Left ventricle myocardium inferior (tissue), 1 donor: Measurements from ENCODE around the gene SLC6A19. TPM values are rescaled to one million over a fixed set of nuclear protein-coding genes. Genes with fewer than 3 reads are reported as not detected.

ENCODE experiments used
- DNase-seq: peaks from one replicate; pipeline ENCODE4 v3.0.0-alpha.2; 2020
- H3K27ac ChIP-seq: fragments of 200-600 bp; replicated peaks from 2 replicates; pipeline ENCODE4 v1.8.0; 2021
- H3K27me3 ChIP-seq: fragments of 200-600 bp; 2 replicates; pipeline ENCODE4 v1.8.0; 2021; ENCODE audit warnings: low read depth
- H3K36me3 ChIP-seq: fragments of 200-600 bp; 2 replicates; pipeline ENCODE4 v1.8.0; 2021
- H3K4me1 ChIP-seq: fragments of 200-600 bp; 2 replicates; pipeline ENCODE4 v1.8.0; 2021
- H3K4me3 ChIP-seq: fragments of 200-600 bp; 2 replicates; pipeline ENCODE4 v1.8.0; 2021; ENCODE audit warnings: mild to moderate bottlenecking, moderate library complexity
- H3K9me3 ChIP-seq: fragments of 200-600 bp; replicated peaks from 2 replicates; pipeline ENCODE4 v1.8.0; 2021
- CTCF ChIP-seq: fragments of 200-600 bp; IDR thresholded peaks from 2 replicates; pipeline ENCODE4 v1.8.0; 2021; ENCODE audit warnings: antibody characterized with exemption, mild to moderate bottlenecking, borderline replicate concordance
- intact Hi-C: fragments of 100-400 bp; cut with micrococcal nuclease; formaldehyde crosslinking; loops from one replicate; pipeline ENCODE4 v1.11.0; 2022
- total RNA-seq: library from RNA; stranded (reverse); fragmentation: NEBNext Ultra II Directional; extraction: Animal tissue kit (Norgen Biotek cat#: 25700); gene quantifications from one replicate; pipeline ENCODE4 v1.2.1, GENCODE V29; 2021
- donor health status: DM: no; HTN: yes; CAD: no; lungs with severe emphysema.

SLC6A19 gene
- total RNA-seq, 1 donor from 2014 or later = not detected

- intact Hi-C loops = no loop called here
- Histone ChIP-seq H3K27me3 (no peaks in the 10 kb centered on the region), H3K9me3 (no peaks in the 10 kb centered on the region), H3K4me3 (no peak overlapping the region), H3K4me1 (no peaks in the 10 kb centered on the region), H3K36me3 (no peaks in the 10 kb centered on the region), H3K27ac (no peak overlapping the region)
- no peak for DNase-seq
- TF ChIP-seq CTCF = no peak
These were observed 70.8 kb downstream of the SLC6A19 start for GRCh38 chr5:1272201-1272600.

DNA sequence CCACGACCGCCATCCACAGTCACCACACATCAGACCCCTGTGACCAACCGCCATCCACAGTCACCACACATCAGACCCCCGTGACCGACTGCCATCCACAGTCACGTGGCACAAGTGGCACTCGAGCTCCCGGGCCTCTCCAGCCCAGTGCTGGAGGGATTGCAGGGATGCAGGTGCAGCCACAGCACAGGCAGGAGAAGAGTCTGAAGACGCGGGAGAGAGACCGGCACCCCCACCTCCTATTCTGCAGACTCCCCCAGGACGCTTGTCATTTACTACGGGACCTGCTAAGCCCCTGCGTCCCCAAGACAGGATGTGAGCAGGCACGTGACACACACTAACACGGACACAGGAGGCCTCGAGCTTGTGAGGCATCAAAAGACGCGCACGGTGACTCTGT, 72.3 kb downstream of the SLC6A19 start:
- TF ChIP-seq CTCF = no peak
- peaks cover 6% of the 10 kb centered on the region for H3K9me3 ChIP-seq
- no peaks in the 10 kb centered on the region for H3K27me3 ChIP-seq
- no peak for DNase-seq
- H3K36me3 ChIP-seq = no peaks in the 10 kb centered on the region
- H3K4me1 ChIP-seq = no peaks in the 10 kb centered on the region
- intact Hi-C loops = no loop called here
- H3K4me3 ChIP-seq = no peak overlapping the region
- H3K27ac ChIP-seq = no peak overlapping the region

- intact Hi-C loops = no loop called here
These were observed 73.1 kb downstream of the SLC6A19 start for GRCh38 chr5:1274471-1274870.

More at GRCh38 chr5:1274471-1274870, 73.1 kb downstream of the SLC6A19 start:
- no peaks in the 10 kb centered on the region for H3K36me3 ChIP-seq
- no peak for DNase-seq
- peaks cover 8% of the 10 kb centered on the region for H3K9me3 ChIP-seq
- no peak for TF ChIP-seq CTCF
- H3K4me3 ChIP-seq = no peak overlapping the region
- H3K27me3 ChIP-seq = no peaks in the 10 kb centered on the region
- no peaks in the 10 kb centered on the region for H3K4me1 ChIP-seq
- H3K27ac ChIP-seq = no peak overlapping the region

Other genes starting within 250 kb of the SLC6A19 start
- 3.7 TPM for gene NKD2, start 192.8 kb upstream of the SLC6A19 start, total RNA-seq
- 140 TPM for gene SLC12A7, start 89.5 kb upstream of the SLC6A19 start, total RNA-seq
- gene SLC6A18, start 23.8 kb downstream of the SLC6A19 start, total RNA-seq = not detected
- gene TERT, start 93.5 kb downstream of the SLC6A19 start, total RNA-seq = not detected
- 34.2 TPM for gene CLPTM1L, start 143.5 kb downstream of the SLC6A19 start, total RNA-seq
- gene SLC6A3, start 243.8 kb downstream of the SLC6A19 start, total RNA-seq = not detected